Endothelial cell of umbilical vein (primary cell): ENCODE data around the gene DIDO1.

Experiments
- EZH2 ChIP-seq: IDR thresholded peaks from 2 replicates; pipeline ENCODE4 v1.6.1; 2012; ENCODE audit warnings: borderline replicate concordance, low read depth, mild to moderate bottlenecking, moderate library complexity, low read length, inconsistent platforms; ENCODE audit not compliant: severe bottlenecking
- JUN ChIP-seq: IDR thresholded peaks from 2 replicates; pipeline ENCODE4 v1.6.1; 2011; ENCODE audit warnings: borderline replicate concordance, low read depth; ENCODE audit not compliant: insufficient read length, insufficient read depth
- TF ChIP-seq, protein P1 (sequence below), 2 donors: IDR thresholded peaks; 1 replicate in 1 of 2; 2 replicates in 1 of 2; pipeline ENCODE4 v1.5.1; 2011; ENCODE audit warnings: low read length in 2 of 2, mild to moderate bottlenecking in 2 of 2, moderate library complexity in 2 of 2, control low read depth in 1 of 2, inconsistent platforms in 1 of 2, low read depth in 1 of 2; ENCODE audit not compliant: insufficient read depth in 1 of 2; ENCODE audit errors: extremely low read depth in 1 of 2

DNA sequence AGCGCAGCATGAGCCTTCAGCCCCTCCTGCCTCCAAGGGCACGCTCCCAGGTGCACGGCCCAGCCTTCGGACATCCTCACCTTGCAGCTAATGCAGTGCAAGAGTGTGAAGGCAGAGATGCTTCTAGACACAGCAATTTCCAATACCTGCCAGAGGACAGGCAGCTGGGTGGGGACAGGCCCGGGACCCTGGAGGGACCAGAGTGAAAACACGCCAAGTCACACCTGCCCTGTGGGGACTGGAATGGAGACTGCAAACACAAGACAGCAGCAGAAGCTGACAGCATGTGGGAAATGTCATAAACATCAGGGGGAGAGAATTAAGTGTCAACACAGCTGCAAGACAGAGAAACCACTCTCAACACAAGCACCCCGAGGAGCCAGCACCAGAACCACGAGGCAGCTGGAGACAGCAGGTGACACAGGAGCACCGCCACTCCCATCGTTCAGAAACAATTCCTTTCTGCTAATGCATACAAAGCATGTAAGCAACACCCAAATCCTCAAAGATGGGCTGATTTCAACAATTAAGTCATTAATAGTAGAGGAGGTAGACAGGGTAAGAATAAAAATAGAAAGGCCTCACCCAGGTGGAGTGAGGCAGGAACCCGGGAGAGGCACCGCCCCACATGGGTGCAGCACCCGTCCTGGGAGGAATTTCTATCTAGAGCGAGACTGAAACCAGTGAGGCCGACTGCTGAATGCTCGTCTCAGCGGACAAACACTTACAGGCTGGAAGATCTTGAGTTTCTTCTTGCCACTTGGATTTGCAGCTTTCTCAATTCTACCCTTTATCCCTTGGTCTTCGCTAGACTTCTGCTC is 17.1 kb downstream of the DIDO1 start:
- TF ChIP-seq, protein P1, sequence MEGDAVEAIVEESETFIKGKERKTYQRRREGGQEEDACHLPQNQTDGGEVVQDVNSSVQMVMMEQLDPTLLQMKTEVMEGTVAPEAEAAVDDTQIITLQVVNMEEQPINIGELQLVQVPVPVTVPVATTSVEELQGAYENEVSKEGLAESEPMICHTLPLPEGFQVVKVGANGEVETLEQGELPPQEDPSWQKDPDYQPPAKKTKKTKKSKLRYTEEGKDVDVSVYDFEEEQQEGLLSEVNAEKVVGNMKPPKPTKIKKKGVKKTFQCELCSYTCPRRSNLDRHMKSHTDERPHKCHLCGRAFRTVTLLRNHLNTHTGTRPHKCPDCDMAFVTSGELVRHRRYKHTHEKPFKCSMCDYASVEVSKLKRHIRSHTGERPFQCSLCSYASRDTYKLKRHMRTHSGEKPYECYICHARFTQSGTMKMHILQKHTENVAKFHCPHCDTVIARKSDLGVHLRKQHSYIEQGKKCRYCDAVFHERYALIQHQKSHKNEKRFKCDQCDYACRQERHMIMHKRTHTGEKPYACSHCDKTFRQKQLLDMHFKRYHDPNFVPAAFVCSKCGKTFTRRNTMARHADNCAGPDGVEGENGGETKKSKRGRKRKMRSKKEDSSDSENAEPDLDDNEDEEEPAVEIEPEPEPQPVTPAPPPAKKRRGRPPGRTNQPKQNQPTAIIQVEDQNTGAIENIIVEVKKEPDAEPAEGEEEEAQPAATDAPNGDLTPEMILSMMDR (IDR thresholded peaks at IDR 0.05; ENCODE audit: extremely low read depth in 1 of 2, insufficient read depth in 1 of 2, low read depth in 1 of 2, low read length in 2 of 2), result no peak
- no peak for TF ChIP-seq JUN
- TF ChIP-seq EZH2, result no peak
